HAP-1 (cell line): Measurements from ENCODE around the gene SLC43A3.

Source experiments
- DNase-seq, 2 experiments: peaks; one replicate each; pipeline ENCODE4 v3.0.0-alpha.2; 2016 to 2020; ENCODE audit warnings: low spot score in 2 of 2
- H3K27me3 ChIP-seq: fragments of 250-450 bp; sonication (Bioruptor Pico); 2 replicates; pipeline ENCODE4 v1.5.1; 2020; ENCODE audit warnings: low read depth, mild to moderate bottlenecking, moderate library complexity
- H3K36me3 ChIP-seq: fragments of 250-450 bp; sonication (Bioruptor Pico); replicated peaks from 2 replicates; pipeline ENCODE4 v1.5.1; 2020; ENCODE audit warnings: mild to moderate bottlenecking
- H3K4me1 ChIP-seq: fragments of 250-450 bp; sonication (Bioruptor Pico); 2 replicates; pipeline ENCODE4 v1.5.1; 2020; ENCODE audit warnings: mild to moderate bottlenecking
- H3K4me3 ChIP-seq: fragments of 250-450 bp; sonication (Bioruptor Pico); 2 replicates; pipeline ENCODE4 v1.5.1; 2020; ENCODE audit warnings: mild to moderate bottlenecking, moderate library complexity
- H3K9me3 ChIP-seq: fragments of 250-450 bp; sonication (Bioruptor Pico); 2 replicates; pipeline ENCODE4 v1.5.1; 2020; ENCODE audit warnings: mild to moderate bottlenecking, moderate library complexity
- in situ Hi-C: fragments of 300-500 bp; cut with MboI; formaldehyde crosslinking; loops from 3 replicates; pipeline ENCODE4 v1.14.3; 2020; ENCODE audit warnings: low sequenced_read_pairs, inconsistent platforms, mixed read lengths

SLC43A3 gene

DNA sequence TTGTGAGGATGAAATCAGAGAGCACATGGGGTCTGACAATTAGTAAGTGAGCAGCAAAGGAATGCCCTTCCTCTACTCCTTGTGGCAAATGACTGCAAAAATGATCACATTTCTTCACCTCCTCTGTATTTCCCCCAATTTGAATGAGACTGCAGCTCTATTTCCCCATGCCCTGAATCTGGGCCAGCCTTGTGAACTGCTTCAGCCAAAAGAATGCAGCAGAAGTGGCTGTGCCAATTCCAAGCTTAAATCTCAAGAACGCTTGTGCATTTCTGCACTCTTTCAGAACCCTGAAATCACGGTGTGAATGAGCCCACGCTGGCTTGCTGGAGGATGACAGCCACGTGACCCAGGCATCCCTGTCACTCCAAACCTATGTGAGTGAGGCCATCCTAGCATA, 9.9 kb downstream of the SLC43A3 start:
- H3K4me1 ChIP-seq: no peaks in the 10 kb centered on the region
- no peak for DNase-seq
- no peaks in the 10 kb centered on the region for H3K9me3 ChIP-seq
- peaks cover 21% of the 10 kb centered on the region for H3K36me3 ChIP-seq
- in situ Hi-C loops: no loop called here
- H3K4me3 ChIP-seq: no peak overlapping the region
- H3K27me3 ChIP-seq: no peaks in the 10 kb centered on the region

GRCh38 chr11:57416436-57416835, 10.5 kb downstream of the SLC43A3 start:
- Histone ChIP-seq H3K36me3 (peaks cover 23% of the 10 kb centered on the region), H3K4me1 (no peaks in the 10 kb centered on the region), H3K27me3 (no peaks in the 10 kb centered on the region), H3K4me3 (no peak overlapping the region), H3K9me3 (no peaks in the 10 kb centered on the region)
- no peak for DNase-seq
- in situ Hi-C loops: no loop called here

DNA sequence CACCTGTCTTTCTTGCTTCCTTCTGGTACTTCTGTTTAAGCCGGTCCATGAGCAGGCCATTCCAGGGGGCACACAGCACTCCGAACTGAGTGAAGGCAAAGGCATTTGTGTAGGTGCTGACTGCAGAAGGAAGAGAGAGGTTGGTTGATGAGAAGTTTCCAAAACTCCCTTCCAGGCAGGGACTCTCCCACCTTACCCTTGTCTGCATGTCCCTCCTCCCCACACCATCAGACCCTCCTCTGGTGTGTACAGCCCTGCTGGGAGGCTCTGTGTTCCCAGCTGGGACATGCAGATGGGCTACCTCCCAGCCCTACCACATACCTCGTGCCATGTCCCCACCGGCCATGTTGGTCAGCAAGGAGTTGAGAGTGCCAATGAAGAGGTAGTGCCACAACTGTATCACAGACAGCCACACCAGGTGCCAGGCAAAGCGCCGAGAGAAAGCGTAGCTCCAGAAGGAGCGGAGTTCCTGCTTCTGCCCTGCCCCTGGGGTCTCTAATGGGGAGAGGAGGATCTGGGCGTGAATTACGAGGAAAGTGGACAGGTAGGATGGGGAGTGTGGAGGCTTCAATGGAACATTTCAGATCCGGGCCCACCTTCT, 12.2 kb downstream of the SLC43A3 start:
- Histone ChIP-seq H3K4me3 (no peak overlapping the region), H3K4me1 (no peaks in the 10 kb centered on the region), H3K36me3 (peaks cover 24% of the 10 kb centered on the region), H3K9me3 (no peaks in the 10 kb centered on the region), H3K27me3 (no peaks in the 10 kb centered on the region)
- no peak for DNase-seq
- in situ Hi-C loops: no loop called here

GRCh38 chr11:57413681-57414080, 13.2 kb downstream of the SLC43A3 start:
- DNase-seq: no peak
- H3K4me1 ChIP-seq: no peaks in the 10 kb centered on the region
- H3K27me3 ChIP-seq: no peaks in the 10 kb centered on the region
- in situ Hi-C loops: no loop called here
- no peak overlapping the region for H3K4me3 ChIP-seq
- H3K9me3 ChIP-seq: no peaks in the 10 kb centered on the region
- H3K36me3 ChIP-seq: peaks cover 24% of the 10 kb centered on the region

GRCh38 chr11:57410287-57410686, 16.6 kb downstream of the SLC43A3 start:
- Histone ChIP-seq H3K36me3 (peaks cover 21% of the 10 kb centered on the region), H3K4me1 (no peaks in the 10 kb centered on the region), H3K4me3 (no peak overlapping the region), H3K9me3 (no peaks in the 10 kb centered on the region), H3K27me3 (no peaks in the 10 kb centered on the region)
- DNase-seq: no peak
- in situ Hi-C loops: no loop called here

DNA sequence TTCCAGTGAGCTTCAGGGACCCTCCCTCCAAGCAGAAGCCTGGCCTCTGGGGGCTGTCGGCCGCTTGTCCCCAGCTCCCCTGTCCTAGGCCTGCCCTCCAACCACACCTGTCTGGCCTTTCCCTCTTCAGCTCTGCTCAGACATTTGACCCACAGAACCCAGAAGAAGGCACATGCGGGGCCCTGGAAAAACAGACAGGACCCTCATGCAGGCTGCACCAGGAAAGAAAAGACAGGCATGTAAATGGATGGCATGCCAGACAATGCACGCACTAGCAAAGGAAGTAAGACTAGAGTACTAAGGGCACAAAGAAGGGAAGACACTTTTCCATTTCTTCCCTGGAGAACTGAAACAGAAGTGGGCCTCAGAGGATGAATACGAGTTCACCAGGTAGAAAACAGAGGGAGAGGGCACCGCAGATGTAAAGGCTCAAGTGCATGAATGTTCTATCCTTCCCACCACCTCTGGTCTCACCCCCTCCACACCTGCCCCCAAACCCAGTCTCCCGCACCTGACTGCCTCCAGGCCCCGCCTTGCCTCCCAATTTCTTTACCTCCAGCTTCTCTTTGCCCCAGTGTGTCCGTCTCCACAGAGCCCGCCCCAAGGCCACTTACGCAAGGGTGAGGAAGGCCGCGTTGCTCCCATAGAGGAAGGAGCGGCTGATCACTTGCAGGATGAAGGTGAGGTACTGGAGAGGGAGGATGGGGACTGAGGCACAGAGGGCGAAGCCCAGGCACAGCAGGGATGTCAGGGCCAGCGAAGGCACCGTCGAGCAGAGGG, 17.4 kb downstream of the SLC43A3 start:
- Histone ChIP-seq H3K4me1 (no peaks in the 10 kb centered on the region), H3K9me3 (no peaks in the 10 kb centered on the region), H3K27me3 (no peaks in the 10 kb centered on the region), H3K36me3 (peaks cover 21% of the 10 kb centered on the region), H3K4me3 (no peak overlapping the region)
- in situ Hi-C loops: no loop called here
- no peak for DNase-seq

DNA sequence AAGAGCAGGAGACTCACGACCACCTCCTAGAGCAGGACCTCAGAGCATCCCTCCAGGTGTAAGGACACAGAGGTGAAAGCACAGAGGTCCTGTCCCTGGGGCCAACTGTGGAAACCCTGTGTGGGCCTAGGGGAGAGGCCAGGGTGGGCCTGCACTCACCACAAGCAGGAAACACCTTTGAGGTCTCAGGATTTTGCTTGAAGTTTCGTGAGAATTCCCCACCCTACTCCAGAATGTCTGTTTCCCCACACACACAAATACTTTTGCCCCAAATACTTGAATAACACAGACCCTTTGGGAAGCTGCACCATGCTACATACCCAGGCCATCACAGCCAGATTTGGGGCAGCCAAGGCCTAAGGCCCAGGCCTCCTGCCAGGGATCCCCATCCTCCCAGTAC, 18.1 kb downstream of the SLC43A3 start:
- peaks cover 21% of the 10 kb centered on the region for H3K36me3 ChIP-seq
- in situ Hi-C loops: no loop called here
- H3K27me3 ChIP-seq: no peaks in the 10 kb centered on the region
- no peaks in the 10 kb centered on the region for H3K9me3 ChIP-seq
- no peak for DNase-seq
- H3K4me1 ChIP-seq: no peaks in the 10 kb centered on the region
- no peak overlapping the region for H3K4me3 ChIP-seq

GRCh38 chr11:57407941-57408475, 18.9 kb downstream of the SLC43A3 start:
- no peaks in the 10 kb centered on the region for H3K4me1 ChIP-seq
- in situ Hi-C loops: no loop called here
- H3K36me3 ChIP-seq: peaks cover 21% of the 10 kb centered on the region

DNA sequence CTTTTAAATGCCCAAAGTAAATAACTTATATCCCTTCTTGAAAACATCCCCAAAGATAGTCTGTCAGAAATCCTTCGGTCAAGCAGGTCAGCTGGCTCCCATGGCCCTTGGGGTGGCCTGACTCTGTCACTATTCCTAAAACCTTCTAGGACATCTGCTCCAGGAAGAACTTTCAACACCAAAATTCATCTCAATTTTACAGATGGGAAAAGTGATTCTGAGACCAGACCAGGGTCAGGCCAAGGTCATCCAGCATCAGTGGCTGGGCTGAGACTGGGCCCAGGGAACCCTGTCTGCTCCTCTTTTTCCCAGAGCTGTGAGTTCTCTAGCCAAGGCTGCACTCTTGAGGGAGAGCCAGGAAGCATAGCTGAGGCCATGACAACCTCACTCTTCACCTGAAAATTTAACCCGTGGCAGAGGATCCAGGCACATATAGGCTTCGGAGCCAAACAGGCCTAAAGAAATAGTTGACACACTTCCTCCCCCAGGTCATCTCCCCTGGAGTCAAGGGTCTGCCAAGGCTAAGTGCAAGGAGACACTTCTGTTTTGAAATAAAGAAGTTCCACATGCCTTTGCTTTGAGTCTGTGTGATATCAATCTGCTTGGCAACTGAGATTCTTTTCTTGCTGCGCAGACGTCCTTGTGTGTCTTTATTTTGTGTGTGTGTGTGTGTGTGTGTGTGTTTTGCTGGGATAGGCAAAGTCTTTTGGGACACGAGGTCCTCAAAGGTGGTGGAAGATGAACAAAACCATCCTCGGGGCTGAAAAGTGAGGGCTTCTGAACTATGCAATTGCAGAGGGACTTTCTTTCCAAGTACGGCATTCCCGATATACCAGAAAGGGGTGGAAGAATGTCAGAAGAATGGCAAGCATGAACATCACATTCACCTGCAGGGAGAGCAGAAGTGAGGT, 19.7 kb downstream of the SLC43A3 start:
- peaks cover 21% of the 10 kb centered on the region for H3K36me3 ChIP-seq
- in situ Hi-C loops: no loop called here
- H3K4me1 ChIP-seq: no peaks in the 10 kb centered on the region
- no peak overlapping the region for H3K4me3 ChIP-seq
- H3K27me3 ChIP-seq: no peaks in the 10 kb centered on the region
- no peak for DNase-seq
- no peaks in the 10 kb centered on the region for H3K9me3 ChIP-seq

More at GRCh38 chr11:57407941-57408475, 18.9 kb downstream of the SLC43A3 start:
- no peak overlapping the region for H3K4me3 ChIP-seq
- no peaks in the 10 kb centered on the region for H3K27me3 ChIP-seq
- DNase-seq: no peak
- H3K9me3 ChIP-seq: no peaks in the 10 kb centered on the region

DNA sequence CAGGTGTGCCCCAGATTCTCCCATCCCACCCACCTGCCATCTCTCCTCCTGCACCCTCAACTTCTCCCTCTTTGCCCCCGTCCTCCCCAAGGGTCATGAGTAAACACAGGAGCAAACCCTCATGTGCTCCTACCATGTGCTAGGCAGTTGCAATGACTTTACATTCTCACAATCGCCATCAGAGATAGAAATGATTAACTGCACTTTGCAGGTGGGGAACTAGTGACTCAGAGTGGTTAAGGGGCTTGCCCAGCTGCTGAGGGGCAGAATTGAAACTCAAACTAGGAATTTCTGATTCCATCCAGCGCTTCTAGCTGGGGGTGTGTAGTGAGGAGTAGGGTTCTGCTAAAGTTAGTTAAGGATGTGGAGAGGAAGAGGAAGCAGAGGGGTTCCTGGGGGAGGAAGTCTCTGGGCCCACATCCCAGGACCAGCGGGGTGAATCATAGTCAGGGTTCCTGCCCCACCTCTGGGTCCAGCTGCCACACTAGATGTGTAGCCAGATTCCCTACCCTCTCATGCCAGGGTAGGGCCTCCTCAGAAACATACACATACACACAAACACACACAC, 20.5 kb downstream of the SLC43A3 start:
- Histone ChIP-seq H3K4me1 (no peaks in the 10 kb centered on the region), H3K4me3 (no peak overlapping the region), H3K36me3 (peaks cover 16% of the 10 kb centered on the region), H3K27me3 (no peaks in the 10 kb centered on the region), H3K9me3 (no peaks in the 10 kb centered on the region)
- no peak for DNase-seq
- in situ Hi-C loops: no loop called here

- no peak for DNase-seq
- no peak overlapping the region for H3K4me3 ChIP-seq
- no peaks in the 10 kb centered on the region for H3K9me3 ChIP-seq
- in situ Hi-C loops: no loop called here
- peaks cover 11% of the 10 kb centered on the region; the same call in 1 of the 2 replicates for H3K36me3 ChIP-seq
- no peaks in the 10 kb centered on the region for H3K27me3 ChIP-seq
- H3K4me1 ChIP-seq: no peaks in the 10 kb centered on the region
Observed at GRCh38 chr11:57405271-57405860, 21.6 kb downstream of the SLC43A3 start.

DNA sequence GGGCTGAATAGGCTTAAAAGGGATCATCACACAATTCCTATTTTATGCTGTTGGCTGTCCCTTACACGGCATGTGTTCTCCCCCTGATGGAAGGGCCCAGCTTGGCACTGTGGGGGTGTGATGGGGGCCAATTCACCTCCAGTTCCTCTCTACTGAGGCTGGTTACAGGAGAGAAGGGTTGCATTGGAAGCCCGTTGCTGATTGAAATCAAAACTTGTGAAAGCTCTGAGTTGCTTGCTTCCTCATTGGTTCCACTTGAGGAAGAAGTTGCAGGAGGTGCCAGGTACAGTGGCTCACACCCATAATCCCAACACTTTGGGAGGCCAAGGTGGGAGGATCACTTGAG, 23.1 kb downstream of the SLC43A3 start:
- peaks cover 11% of the 10 kb centered on the region; the same call in 1 of the 2 replicates for H3K36me3 ChIP-seq
- in situ Hi-C loops: no loop called here
- DNase-seq: no peak

More for the DNA sequence above, 23.1 kb downstream of the SLC43A3 start:
- no peaks in the 10 kb centered on the region for H3K27me3 ChIP-seq
- no peaks in the 10 kb centered on the region for H3K4me1 ChIP-seq
- no peak overlapping the region for H3K4me3 ChIP-seq
- no peaks in the 10 kb centered on the region for H3K9me3 ChIP-seq
